DND-41 (cell line): ENCODE measurements around the gene OSGEP.

ENCODE experiments used
- ATAC-seq: fragments of 200-7000 bp; cut with Tn5 transposase; 3 replicates; pipeline ENCODE4 v1.9.1; 2021; ENCODE audit warnings: low read depth; ENCODE audit not compliant: insufficient read depth
- DNase-seq: peaks from one replicate; pipeline ENCODE4 v3.0.0-alpha.2; 2020
- H2AFZ ChIP-seq: 2 replicates; pipeline ENCODE4 v1.6.0; 2012; ENCODE audit warnings: low read depth, low read length
- H3K27ac ChIP-seq: 2 replicates; pipeline ENCODE4 v1.5.1; 2012; ENCODE audit warnings: low read length, inconsistent platforms
- H3K27me3 ChIP-seq: fragments of 200-600 bp; sonication (generic); 2 replicates; pipeline ENCODE4 v1.6.0; 2012; ENCODE audit warnings: low read length, mild to moderate bottlenecking, inconsistent platforms; ENCODE audit not compliant: insufficient read depth, poor library complexity
- H3K36me3 ChIP-seq: 2 replicates; pipeline ENCODE4 v1.5.1; 2012; ENCODE audit warnings: low read length, inconsistent platforms; ENCODE audit not compliant: insufficient read depth
- H3K4me1 ChIP-seq: 2 replicates; pipeline ENCODE4 v1.5.1; 2012; ENCODE audit warnings: mild to moderate bottlenecking, low read length; ENCODE audit not compliant: insufficient read depth
- H3K4me2 ChIP-seq: 2 replicates; pipeline ENCODE4 v1.6.0; 2012; ENCODE audit warnings: mild to moderate bottlenecking, moderate library complexity, low read length, inconsistent platforms; ENCODE audit not compliant: insufficient read depth
- H3K4me3 ChIP-seq, 2 experiments: fragments of 200-600 bp in 1 of 2; shearing (Covaris generic) in 1 of 2; 2 replicates each; pipeline ENCODE4 v1.5.1; 2012 to 2016; ENCODE audit warnings: inconsistent platforms in 2 of 2, low read length in 2 of 2, mild to moderate bottlenecking in 2 of 2, low read depth in 1 of 2, moderate library complexity in 1 of 2
- H3K79me2 ChIP-seq: 2 replicates; pipeline ENCODE4 v1.6.0; 2012; ENCODE audit warnings: low read length, inconsistent platforms; ENCODE audit not compliant: insufficient read depth
- H3K9ac ChIP-seq: 2 replicates; pipeline ENCODE4 v1.6.0; 2012; ENCODE audit warnings: low read depth, mild to moderate bottlenecking, inconsistent platforms, low read length, moderate library complexity
- H3K9me3 ChIP-seq: 2 replicates; pipeline ENCODE4 v1.5.1; 2012; ENCODE audit warnings: low read length, moderate library complexity, mild to moderate bottlenecking, inconsistent platforms; ENCODE audit not compliant: insufficient read depth, severe bottlenecking
- H4K20me1 ChIP-seq: 2 replicates; pipeline ENCODE4 v1.6.0; 2012; ENCODE audit warnings: low read length; ENCODE audit not compliant: insufficient read depth
- EZH2 ChIP-seq: IDR thresholded peaks from 3 replicates; pipeline ENCODE4 v1.6.1; 2012; ENCODE audit warnings: borderline replicate concordance, low read depth, mild to moderate bottlenecking, moderate library complexity, low read length, inconsistent platforms; ENCODE audit not compliant: severe bottlenecking
- TF ChIP-seq, protein P1 (sequence below): IDR thresholded peaks from 2 replicates; pipeline ENCODE4 v1.5.1; 2012; ENCODE audit warnings: borderline replicate concordance, low read length, moderate library complexity, mild to moderate bottlenecking; ENCODE audit not compliant: poor library complexity, severe bottlenecking; ENCODE audit errors: extremely low read depth

The OSGEP gene

DNA sequence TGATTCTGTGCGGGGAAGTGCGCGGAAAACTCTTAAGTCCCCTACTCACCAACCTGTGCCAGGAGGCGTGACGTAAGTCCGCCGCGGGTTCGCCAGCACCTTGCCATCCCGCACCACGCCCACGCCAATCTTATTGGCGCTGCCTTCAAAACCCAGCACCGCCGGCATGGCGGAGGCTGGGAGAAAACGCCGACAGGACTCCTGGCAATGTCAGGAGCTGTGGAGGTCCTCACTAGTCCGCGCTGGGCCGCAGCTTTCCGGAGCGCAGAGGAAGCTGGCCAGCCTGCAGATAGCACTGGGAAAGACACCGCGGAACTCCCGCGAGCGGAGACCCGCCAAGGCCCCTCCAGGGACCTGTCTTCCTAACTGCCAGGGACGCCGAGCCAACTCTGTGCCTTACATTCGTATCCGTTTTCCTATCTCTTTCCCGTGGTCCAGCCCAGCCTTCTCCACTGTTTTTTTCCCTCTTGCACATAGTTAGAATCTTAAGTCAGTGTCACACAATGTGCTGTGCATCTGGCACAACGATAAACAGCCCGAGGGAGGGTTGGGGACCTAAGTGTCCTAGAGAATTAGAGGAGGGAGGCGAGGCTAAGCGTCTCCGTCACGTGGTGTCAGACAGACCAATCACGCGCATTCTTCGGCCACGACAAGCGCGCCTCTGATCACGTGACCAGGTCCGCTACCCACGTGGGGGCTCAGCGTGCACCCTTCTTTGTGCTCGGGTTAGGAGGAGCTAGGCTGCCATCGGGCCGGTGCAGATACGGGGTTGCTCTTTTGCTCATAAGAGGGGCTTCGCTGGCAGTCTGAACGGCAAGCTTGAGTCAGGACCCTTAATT, at the start of gene OSGEP, which contains the start of gene APEX1:
OSGEP (minus strand) TSS at position 297 of the 839 bp plus-strand sequence; CDS start at position 168, 129 bp downstream.
APEX1 (plus strand) TSS at position 711 of the 839 bp plus-strand sequence. CDS start 420 bp downstream, outside the sequence.
- Histone ChIP-seq H3K4me2 (peak within 1 kb of the TSS; percentile 88), H4K20me1 (peaks cover 14% of the 10 kb centered on the region; the same call in 1 of the 2 replicates), H3K27ac (peak within 1 kb of the TSS; percentile 99), H3K4me3 (peak within 1 kb of the TSS; percentile 67 to 86), H3K4me1 (peaks cover 52% of the 10 kb centered on the region), H2AFZ (peak within 1 kb of the TSS; percentile 95), H3K9ac (peak within 1 kb of the TSS; percentile 84), H3K27me3 (no peaks in the 10 kb centered on the region), H3K79me2 (peaks cover 73% of the 10 kb centered on the region), H3K36me3 (peaks cover 71% of the 10 kb centered on the region), H3K9me3 (no peaks in the 10 kb centered on the region)
- DNase-seq (peak; percentile 99), ATAC-seq (peak; percentile 84)
- TF ChIP-seq, protein P1, sequence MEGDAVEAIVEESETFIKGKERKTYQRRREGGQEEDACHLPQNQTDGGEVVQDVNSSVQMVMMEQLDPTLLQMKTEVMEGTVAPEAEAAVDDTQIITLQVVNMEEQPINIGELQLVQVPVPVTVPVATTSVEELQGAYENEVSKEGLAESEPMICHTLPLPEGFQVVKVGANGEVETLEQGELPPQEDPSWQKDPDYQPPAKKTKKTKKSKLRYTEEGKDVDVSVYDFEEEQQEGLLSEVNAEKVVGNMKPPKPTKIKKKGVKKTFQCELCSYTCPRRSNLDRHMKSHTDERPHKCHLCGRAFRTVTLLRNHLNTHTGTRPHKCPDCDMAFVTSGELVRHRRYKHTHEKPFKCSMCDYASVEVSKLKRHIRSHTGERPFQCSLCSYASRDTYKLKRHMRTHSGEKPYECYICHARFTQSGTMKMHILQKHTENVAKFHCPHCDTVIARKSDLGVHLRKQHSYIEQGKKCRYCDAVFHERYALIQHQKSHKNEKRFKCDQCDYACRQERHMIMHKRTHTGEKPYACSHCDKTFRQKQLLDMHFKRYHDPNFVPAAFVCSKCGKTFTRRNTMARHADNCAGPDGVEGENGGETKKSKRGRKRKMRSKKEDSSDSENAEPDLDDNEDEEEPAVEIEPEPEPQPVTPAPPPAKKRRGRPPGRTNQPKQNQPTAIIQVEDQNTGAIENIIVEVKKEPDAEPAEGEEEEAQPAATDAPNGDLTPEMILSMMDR = no peak
- TF ChIP-seq EZH2 = no peak

DNA sequence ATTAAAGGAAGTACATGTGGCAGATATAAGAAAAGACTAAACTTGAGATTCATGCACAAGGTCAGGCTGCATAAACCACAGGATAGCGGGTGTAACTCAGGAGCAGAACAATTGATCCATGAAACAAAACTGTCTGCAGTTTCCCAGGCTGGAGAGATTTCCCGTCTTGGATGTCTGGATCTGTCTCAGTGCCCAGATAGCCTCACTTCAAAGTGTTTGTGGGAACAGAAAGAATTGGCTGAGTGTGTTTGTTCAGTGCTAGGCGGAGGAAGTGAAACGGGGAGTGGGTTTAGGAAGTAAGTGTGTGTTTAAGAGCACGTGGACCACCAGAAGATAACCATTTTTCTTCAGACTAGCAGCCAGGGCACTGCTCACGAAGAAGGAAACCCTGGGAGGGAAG, 49.3 kb upstream of the OSGEP start:
- H2AFZ ChIP-seq = no peak overlapping the region
- no peaks in the 10 kb centered on the region for H4K20me1 ChIP-seq
- no peaks in the 10 kb centered on the region for H3K9me3 ChIP-seq
- no peaks in the 10 kb centered on the region for H3K4me1 ChIP-seq
- no peak overlapping the region for H3K4me2 ChIP-seq
- H3K36me3 ChIP-seq = no peaks in the 10 kb centered on the region
- ATAC-seq (no peak), DNase-seq (no peak)
- peaks cover 4% of the 10 kb centered on the region for H3K27me3 ChIP-seq
- no peak for TF ChIP-seq EZH2
- TF ChIP-seq, protein P1 = no peak
- no peak overlapping the region for H3K4me3 ChIP-seq
- no peak overlapping the region for H3K9ac ChIP-seq
- H3K27ac ChIP-seq = no peak overlapping the region
- no peaks in the 10 kb centered on the region for H3K79me2 ChIP-seq

DNA sequence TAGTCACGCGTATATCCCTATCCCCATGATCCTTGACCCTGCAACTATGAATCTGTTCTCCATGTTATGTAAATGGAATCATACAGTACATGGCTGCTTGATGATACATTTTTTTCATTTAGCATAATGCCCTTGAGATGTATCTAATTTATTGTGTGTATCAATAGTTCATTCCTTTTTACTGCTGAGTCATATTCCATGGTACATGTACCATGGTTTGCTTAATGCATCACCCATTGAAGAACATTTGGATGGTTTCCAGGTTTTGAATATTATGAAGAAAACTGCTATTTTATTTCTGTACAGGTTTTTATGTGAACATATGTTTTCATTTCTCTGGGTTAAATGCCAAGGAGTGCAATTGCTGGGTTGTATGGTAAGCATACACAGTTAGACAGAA, 46.7 kb upstream of the OSGEP start:
- Histone ChIP-seq H4K20me1 (no peaks in the 10 kb centered on the region), H3K36me3 (no peaks in the 10 kb centered on the region), H3K4me2 (no peak overlapping the region), H3K4me1 (no peaks in the 10 kb centered on the region), H3K4me3 (no peak overlapping the region), H2AFZ (no peak overlapping the region), H3K9ac (no peak overlapping the region), H3K79me2 (no peaks in the 10 kb centered on the region), H3K27ac (no peak overlapping the region), H3K9me3 (no peaks in the 10 kb centered on the region), H3K27me3 (peaks cover 4% of the 10 kb centered on the region)
- ATAC-seq (no peak), DNase-seq (no peak)
- TF ChIP-seq, protein P1 = no peak
- TF ChIP-seq EZH2 = no peak
